ENCODE measurements around the gene SPDYE5.
"Not testable (repeated sequence)": the region's sequence is repeated elsewhere in the genome, so short reads cannot be mapped to it uniquely, and the experiment has no call there.

SPDYE5 gene, protein sequence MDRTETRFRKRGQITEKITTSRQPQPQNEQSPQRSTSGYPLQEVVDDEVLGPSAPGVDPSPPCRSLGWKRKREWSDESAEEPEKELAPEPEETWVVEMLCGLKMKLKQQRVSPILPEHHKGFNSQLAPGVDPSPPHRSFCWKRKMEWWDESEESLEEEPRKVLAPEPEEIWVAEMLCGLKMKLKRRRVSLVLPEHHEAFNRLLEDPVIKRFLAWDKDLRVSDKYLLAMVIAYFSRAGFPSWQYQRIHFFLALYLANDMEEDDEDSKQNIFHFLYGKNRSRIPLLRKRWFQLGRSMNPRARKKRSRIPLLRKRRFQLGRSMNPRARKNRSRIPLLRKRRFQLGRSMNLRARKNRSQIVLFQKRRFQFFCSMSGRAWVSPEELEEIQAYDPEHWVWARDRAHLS

GRCh38 chr7:75492020-75492419 lies at the start of gene SPDYE5:
Gene SPDYE5, plus strand, starts transcription at chr7:75492320. Its CDS starts 1,728 bp downstream, at chr7:75494048.
- not testable (repeated sequence) for H3K4me1 ChIP-seq (ENCODE audit: control insufficient read depth, insufficient read depth, low read length, unreplicated experiment); H3K4me3 ChIP-seq (ENCODE audit: low read depth, low read length); H3K36me3 ChIP-seq (ENCODE audit: insufficient read depth, low read length); H3K79me2 ChIP-seq (ENCODE audit: control insufficient read depth, insufficient read depth, low read length, unreplicated experiment); H3K27me3 ChIP-seq (ENCODE audit: insufficient read depth, low read length); H2AFZ ChIP-seq (ENCODE audit: low read length, unreplicated experiment); H3K27ac ChIP-seq (ENCODE audit: low read depth, low read length)

DNA sequence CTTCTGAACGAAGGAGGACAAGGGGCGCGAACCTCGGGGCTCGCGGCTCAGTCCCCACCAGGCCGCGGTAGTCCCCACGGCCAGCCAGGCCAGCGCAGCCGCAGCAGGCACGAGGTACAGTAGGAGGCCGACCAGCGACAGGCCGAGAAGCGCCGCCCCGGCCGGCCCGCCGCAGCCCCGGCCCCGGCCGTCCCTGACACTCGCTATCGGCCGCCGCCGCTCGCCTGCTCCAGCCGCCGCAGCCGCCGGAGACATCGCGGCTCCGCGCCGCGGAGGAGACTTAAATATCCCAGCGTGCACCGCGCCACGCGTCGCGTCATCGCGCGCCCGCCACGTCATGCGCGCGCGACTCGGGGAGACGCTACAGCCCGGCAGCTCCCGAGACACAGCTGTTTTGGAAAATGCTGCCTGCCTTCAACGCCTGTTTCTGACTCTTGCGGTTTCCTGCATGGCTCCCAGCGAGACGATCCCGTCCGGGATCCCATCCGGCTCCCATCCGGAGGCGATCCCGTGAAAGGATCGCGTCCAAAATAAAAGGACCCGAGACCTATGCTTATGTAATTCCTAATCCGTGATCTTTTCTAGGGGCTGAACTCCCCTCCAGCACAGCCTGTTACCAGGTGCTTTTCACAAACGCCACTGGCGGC lies 49.5 kb upstream of the SPDYE5 start:
- H2AFZ ChIP-seq (ENCODE audit: low read length, unreplicated experiment); H3K27me3 ChIP-seq (ENCODE audit: insufficient read depth, low read length); H3K4me1 ChIP-seq (ENCODE audit: control insufficient read depth, insufficient read depth, low read length, unreplicated experiment): not testable (repeated sequence)
- Histone ChIP-seq H3K4me3 (ENCODE audit: low read depth, low read length) (peak overlapping the region; percentile 76), H3K36me3 (ENCODE audit: insufficient read depth, low read length) (peaks cover 17% of the 10 kb centered on the region; the same call in 1 of the 2 replicates), H3K79me2 (ENCODE audit: control insufficient read depth, insufficient read depth, low read length, unreplicated experiment) (peaks cover 16% of the 10 kb centered on the region), H3K27ac (ENCODE audit: low read depth, low read length) (peak overlapping the region; percentile 56; the same call in 1 of the 2 replicates)

DNA sequence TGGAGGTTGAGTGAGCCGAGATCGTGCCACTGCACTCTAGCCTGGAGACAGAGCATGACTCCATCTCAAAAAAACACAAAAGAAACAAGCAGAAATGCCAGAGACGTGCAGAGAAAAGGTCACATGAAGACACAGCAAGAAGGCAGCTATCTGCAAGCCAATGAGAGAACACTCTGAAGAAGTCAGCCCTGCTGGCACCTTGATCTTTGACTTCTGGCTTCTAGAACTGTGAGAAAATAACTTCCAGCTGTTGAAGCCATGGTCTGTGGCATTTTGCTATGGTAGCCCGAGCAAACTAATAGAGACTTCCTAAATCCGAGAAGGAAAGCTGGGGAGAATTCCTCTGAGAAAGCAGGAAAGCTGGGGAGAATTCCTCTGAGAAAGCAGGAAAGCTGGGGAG lies 42.2 kb upstream of the SPDYE5 start:
- not testable (repeated sequence) for H3K36me3 ChIP-seq (ENCODE audit: insufficient read depth, low read length); H3K4me3 ChIP-seq (ENCODE audit: low read depth, low read length); H3K4me1 ChIP-seq (ENCODE audit: control insufficient read depth, insufficient read depth, low read length, unreplicated experiment); H3K79me2 ChIP-seq (ENCODE audit: control insufficient read depth, insufficient read depth, low read length, unreplicated experiment); H3K27me3 ChIP-seq (ENCODE audit: insufficient read depth, low read length); H2AFZ ChIP-seq (ENCODE audit: low read length, unreplicated experiment); H3K27ac ChIP-seq (ENCODE audit: low read depth, low read length)

DNA sequence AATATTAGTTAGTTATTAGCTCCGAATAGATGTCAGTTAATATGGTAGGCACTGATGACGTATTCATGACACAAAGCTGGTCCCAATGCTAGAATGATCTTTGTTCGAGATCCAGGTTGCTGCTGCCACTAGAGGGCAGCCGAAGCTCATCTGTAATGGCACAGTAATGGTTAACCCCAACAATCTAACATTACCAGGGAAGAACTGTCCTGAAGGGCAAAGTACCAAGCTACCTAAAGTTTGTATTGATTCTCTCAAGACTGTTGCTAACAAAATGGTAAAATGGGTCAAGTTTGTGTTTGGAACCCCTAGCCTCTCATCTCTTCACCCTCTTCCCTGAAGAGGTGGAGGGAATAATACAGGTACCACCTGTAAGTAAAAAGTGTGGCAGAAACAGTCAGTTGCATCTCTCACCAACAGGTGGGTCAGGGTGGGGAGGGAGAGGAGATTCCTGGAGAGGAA lies 39.6 kb upstream of the SPDYE5 start:
- not testable (repeated sequence) for H3K36me3 ChIP-seq (ENCODE audit: insufficient read depth, low read length); H3K79me2 ChIP-seq (ENCODE audit: control insufficient read depth, insufficient read depth, low read length, unreplicated experiment)

GRCh38 chr7:75456403-75456802 lies 35.7 kb upstream of the SPDYE5 start:
- not testable (repeated sequence) for H3K4me1 ChIP-seq (ENCODE audit: control insufficient read depth, insufficient read depth, low read length, unreplicated experiment); H2AFZ ChIP-seq (ENCODE audit: low read length, unreplicated experiment); H3K27me3 ChIP-seq (ENCODE audit: insufficient read depth, low read length); H3K36me3 ChIP-seq (ENCODE audit: insufficient read depth, low read length); H3K79me2 ChIP-seq (ENCODE audit: control insufficient read depth, insufficient read depth, low read length, unreplicated experiment); H3K27ac ChIP-seq (ENCODE audit: low read depth, low read length); H3K4me3 ChIP-seq (ENCODE audit: low read depth, low read length)

More for the DNA sequence above, 39.6 kb upstream of the SPDYE5 start:
- H2AFZ ChIP-seq (ENCODE audit: low read length, unreplicated experiment); H3K4me3 ChIP-seq (ENCODE audit: low read depth, low read length); H3K27me3 ChIP-seq (ENCODE audit: insufficient read depth, low read length); H3K27ac ChIP-seq (ENCODE audit: low read depth, low read length); H3K4me1 ChIP-seq (ENCODE audit: control insufficient read depth, insufficient read depth, low read length, unreplicated experiment): not testable (repeated sequence)

GRCh38 chr7:75458034-75458433 lies 34.1 kb upstream of the SPDYE5 start:
- not testable (repeated sequence) for H3K4me1 ChIP-seq (ENCODE audit: control insufficient read depth, insufficient read depth, low read length, unreplicated experiment); H2AFZ ChIP-seq (ENCODE audit: low read length, unreplicated experiment); H3K36me3 ChIP-seq (ENCODE audit: insufficient read depth, low read length); H3K79me2 ChIP-seq (ENCODE audit: control insufficient read depth, insufficient read depth, low read length, unreplicated experiment); H3K4me3 ChIP-seq (ENCODE audit: low read depth, low read length); H3K27ac ChIP-seq (ENCODE audit: low read depth, low read length); H3K27me3 ChIP-seq (ENCODE audit: insufficient read depth, low read length)

DNA sequence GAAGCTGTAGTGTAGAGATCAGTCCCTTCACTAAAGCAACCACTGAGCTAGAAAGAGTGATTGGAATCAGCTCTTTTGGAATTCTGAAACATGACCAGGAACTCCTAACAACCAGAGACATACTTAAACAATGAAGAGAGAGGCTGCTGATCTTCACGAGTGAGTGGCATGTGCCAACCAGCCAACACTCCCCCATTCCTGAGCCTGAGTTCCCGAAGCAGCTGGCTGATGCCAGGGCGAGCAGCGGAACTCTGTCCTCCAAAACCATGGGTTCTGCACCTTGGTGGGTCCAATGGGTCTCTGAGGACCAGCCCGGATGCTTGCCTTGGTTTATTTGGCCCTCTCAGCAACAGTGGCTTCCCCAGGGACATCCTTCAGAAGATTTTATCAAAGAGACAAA lies 31.6 kb upstream of the SPDYE5 start:
- H3K27me3 ChIP-seq (ENCODE audit: insufficient read depth, low read length); H3K27ac ChIP-seq (ENCODE audit: low read depth, low read length); H3K4me3 ChIP-seq (ENCODE audit: low read depth, low read length); H3K79me2 ChIP-seq (ENCODE audit: control insufficient read depth, insufficient read depth, low read length, unreplicated experiment); H2AFZ ChIP-seq (ENCODE audit: low read length, unreplicated experiment); H3K4me1 ChIP-seq (ENCODE audit: control insufficient read depth, insufficient read depth, low read length, unreplicated experiment); H3K36me3 ChIP-seq (ENCODE audit: insufficient read depth, low read length): not testable (repeated sequence)

DNA sequence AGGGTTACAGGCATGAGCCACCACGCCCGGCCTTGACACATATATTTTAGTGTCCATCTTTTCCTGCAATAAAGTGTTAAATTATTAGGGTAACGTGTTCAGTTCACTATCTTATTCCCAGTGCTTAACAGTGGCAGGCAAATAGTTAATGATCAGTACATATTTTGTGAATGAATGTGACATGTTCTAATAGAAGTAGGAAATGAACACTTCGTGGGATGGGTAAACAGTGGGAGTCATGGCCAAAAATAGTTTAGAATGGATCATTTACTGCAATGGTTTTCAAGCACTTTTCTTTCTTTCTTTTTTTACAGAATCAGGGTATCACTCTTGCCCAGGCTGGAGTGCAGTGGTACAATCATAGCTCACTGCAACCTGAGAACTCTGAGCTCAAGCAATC lies 22.0 kb upstream of the SPDYE5 start:
- peaks cover 10% of the 10 kb centered on the region for H3K36me3 ChIP-seq (ENCODE audit: insufficient read depth, low read length)
- H3K4me1 ChIP-seq (ENCODE audit: control insufficient read depth, insufficient read depth, low read length, unreplicated experiment); H3K27ac ChIP-seq (ENCODE audit: low read depth, low read length); H2AFZ ChIP-seq (ENCODE audit: low read length, unreplicated experiment); H3K27me3 ChIP-seq (ENCODE audit: insufficient read depth, low read length); H3K79me2 ChIP-seq (ENCODE audit: control insufficient read depth, insufficient read depth, low read length, unreplicated experiment); H3K4me3 ChIP-seq (ENCODE audit: low read depth, low read length): not testable (repeated sequence)

DNA sequence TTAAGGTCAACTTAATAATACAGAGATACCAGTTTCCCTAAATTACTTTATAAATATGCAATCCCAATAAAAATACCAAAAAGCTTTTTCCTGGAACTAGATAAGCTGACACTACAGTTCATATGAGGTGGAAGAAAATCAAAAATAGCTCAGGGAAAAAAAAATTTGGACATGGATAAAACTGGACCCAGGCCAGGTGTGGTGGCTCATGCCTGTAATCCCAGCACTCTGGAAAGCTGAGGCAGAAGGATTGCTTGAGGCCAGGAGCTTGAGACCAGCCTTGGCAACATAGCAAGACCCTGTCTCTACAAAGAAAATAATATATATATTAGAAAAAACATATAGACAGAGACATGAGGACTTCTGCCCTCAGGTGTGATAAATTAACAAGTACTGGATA lies 14.7 kb upstream of the SPDYE5 start:
- H3K79me2 ChIP-seq (ENCODE audit: control insufficient read depth, insufficient read depth, low read length, unreplicated experiment); H2AFZ ChIP-seq (ENCODE audit: low read length, unreplicated experiment); H3K4me1 ChIP-seq (ENCODE audit: control insufficient read depth, insufficient read depth, low read length, unreplicated experiment); H3K27me3 ChIP-seq (ENCODE audit: insufficient read depth, low read length); H3K4me3 ChIP-seq (ENCODE audit: low read depth, low read length); H3K27ac ChIP-seq (ENCODE audit: low read depth, low read length); H3K36me3 ChIP-seq (ENCODE audit: insufficient read depth, low read length): not testable (repeated sequence)

GRCh38 chr7:75480313-75480712 lies 11.8 kb upstream of the SPDYE5 start:
- not testable (repeated sequence) for H3K36me3 ChIP-seq (ENCODE audit: insufficient read depth, low read length); H3K79me2 ChIP-seq (ENCODE audit: control insufficient read depth, insufficient read depth, low read length, unreplicated experiment)

GRCh38 chr7:75485355-75485978 lies 6.7 kb upstream of the SPDYE5 start:
- H2AFZ ChIP-seq (ENCODE audit: low read length, unreplicated experiment) = peak overlapping the region; percentile 70
- H3K4me1 ChIP-seq (ENCODE audit: control insufficient read depth, insufficient read depth, low read length, unreplicated experiment); H3K36me3 ChIP-seq (ENCODE audit: insufficient read depth, low read length); H3K27me3 ChIP-seq (ENCODE audit: insufficient read depth, low read length); H3K79me2 ChIP-seq (ENCODE audit: control insufficient read depth, insufficient read depth, low read length, unreplicated experiment): not testable (repeated sequence)
- H3K27ac ChIP-seq (ENCODE audit: low read depth, low read length) = peak overlapping the region; percentile 66; the same call in 1 of the 2 replicates
- H3K4me3 ChIP-seq (ENCODE audit: low read depth, low read length) = peak overlapping the region; percentile 81

More at GRCh38 chr7:75480313-75480712, 11.8 kb upstream of the SPDYE5 start:
- H2AFZ ChIP-seq (ENCODE audit: low read length, unreplicated experiment); H3K4me3 ChIP-seq (ENCODE audit: low read depth, low read length); H3K4me1 ChIP-seq (ENCODE audit: control insufficient read depth, insufficient read depth, low read length, unreplicated experiment); H3K27ac ChIP-seq (ENCODE audit: low read depth, low read length); H3K27me3 ChIP-seq (ENCODE audit: insufficient read depth, low read length): not testable (repeated sequence)

Data from ACC112 (cell line).